ENCODE results near the gene HMBS. TPM values are rescaled to one million over a fixed set of nuclear protein-coding genes. Genes with fewer than 3 reads are reported as not detected.
"Not testable (repeated sequence)": the region's sequence is repeated elsewhere in the genome, so short reads cannot be mapped to it uniquely, and the experiment has no call there.

The HMBS gene
- total RNA-seq, 4 donors from 2014 or later: 6.7 to 18.3 (median 10.6) TPM

GRCh38 chr11:119121811-119122124 is 37.1 kb downstream of the HMBS start:
- H3K27ac ChIP-seq: peak overlapping the region in 3 of 4 donors; percentile 82 to 92 (median 86)
- no peaks in the 10 kb centered on the region for H3K27me3 ChIP-seq
- peaks cover 0 to 33% (median 11%) of the 10 kb centered on the region in 4 donors for H3K4me1 ChIP-seq
- no peak for DNase-seq (ENCODE audit: low spot score in 2 of 2)
- 0% methylated on average over 20 of the region's 20 CpGs for WGBS, 2 donors
- peak overlapping the region; percentile 66 to 98 (median 78) for H3K4me3 ChIP-seq
- TF ChIP-seq POLR2A (IDR thresholded peaks at IDR 0.05) (no peak), EP300 (IDR thresholded peaks at IDR 0.05) (no peak), CTCF (IDR thresholded peaks at IDR 0.05) (no peak)
- H3K9me3 ChIP-seq: no peaks in the 10 kb centered on the region
- peaks cover 0 to 32% (median 9%) of the 10 kb centered on the region in 3 donors for H3K36me3 ChIP-seq

GRCh38 chr11:119125821-119126220 is 41.1 kb downstream of the HMBS start:
- Histone ChIP-seq H3K36me3 (peaks cover 0 to 54% (median 9%) of the 10 kb centered on the region in 3 donors), H3K9me3 (no peaks in the 10 kb centered on the region), H3K27me3 (no peaks in the 10 kb centered on the region), H3K4me3 (no peak overlapping the region), H3K4me1 (peaks cover 0 to 29% (median 8%) of the 10 kb centered on the region in 4 donors), H3K27ac (no peak overlapping the region)
- DNase-seq (ENCODE audit: low spot score in 2 of 2): no peak
- 84 to 87% methylated on average over 6 of the region's 6 CpGs for WGBS, 2 donors
- TF ChIP-seq EP300 (IDR thresholded peaks at IDR 0.05): no peak
- TF ChIP-seq POLR2A (IDR thresholded peaks at IDR 0.05): no peak
- no peak for TF ChIP-seq CTCF (IDR thresholded peaks at IDR 0.05)

DNA sequence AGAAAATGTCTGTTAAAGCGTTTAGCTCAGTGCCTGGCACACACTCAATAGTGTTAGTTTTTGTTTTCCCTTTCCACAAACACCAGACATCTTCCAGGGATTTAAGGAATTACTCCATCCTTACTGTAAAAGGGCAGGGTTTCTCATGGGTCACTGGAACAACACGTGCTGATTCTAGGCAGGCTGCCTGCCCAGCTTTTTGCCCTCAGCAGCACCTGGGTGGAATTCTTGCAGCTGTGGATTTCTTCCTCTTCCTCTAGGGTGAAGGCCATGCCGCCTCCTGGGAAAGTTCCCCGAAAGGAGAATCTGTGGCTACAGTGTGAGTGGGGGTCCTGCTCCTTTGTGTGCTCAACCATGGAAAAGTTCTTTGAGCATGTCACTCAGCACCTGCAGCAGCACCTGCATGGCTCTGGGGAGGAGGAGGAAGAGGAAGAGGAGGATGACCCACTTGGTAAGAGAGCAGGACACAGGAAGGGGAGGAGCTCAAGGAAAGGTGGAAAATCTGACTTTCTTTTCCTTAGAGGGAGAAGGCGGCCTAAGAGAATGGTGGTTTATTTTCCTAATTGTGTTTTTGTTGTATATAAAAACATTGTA is 42.1 kb downstream of the HMBS start:
- no peak for TF ChIP-seq EP300 (IDR thresholded peaks at IDR 0.05)
- no peak for TF ChIP-seq POLR2A (IDR thresholded peaks at IDR 0.05)
- no peak for TF ChIP-seq CTCF (IDR thresholded peaks at IDR 0.05)

DNA sequence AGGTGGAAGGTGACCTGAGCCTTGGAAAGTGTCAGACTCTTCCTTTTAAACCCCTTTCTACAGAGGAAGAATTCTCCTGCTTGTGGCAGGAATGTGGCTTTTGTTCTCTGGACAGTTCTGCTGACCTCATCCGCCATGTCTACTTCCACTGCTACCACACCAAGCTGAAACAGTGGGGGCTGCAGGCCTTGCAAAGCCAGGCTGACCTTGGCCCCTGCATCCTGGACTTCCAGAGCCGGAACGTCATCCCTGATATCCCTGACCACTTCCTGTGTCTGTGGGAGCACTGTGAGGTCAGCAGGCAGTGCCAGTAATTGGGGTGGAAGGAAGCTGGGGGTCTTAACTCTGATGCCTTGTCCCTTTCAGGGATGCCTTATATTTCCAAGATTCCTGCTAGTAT is 46.0 kb downstream of the HMBS start:
- Histone ChIP-seq H3K27me3 (no peaks in the 10 kb centered on the region), H3K4me1 (peaks cover 0 to 11% (median 0%) of the 10 kb centered on the region in 4 donors), H3K36me3 (peaks cover 0 to 82% (median 20%) of the 10 kb centered on the region in 3 donors), H3K9me3 (no peaks in the 10 kb centered on the region), H3K27ac (no peak overlapping the region), H3K4me3 (no peak overlapping the region)
- no peak for DNase-seq (ENCODE audit: low spot score in 2 of 2)
- no peak for TF ChIP-seq POLR2A (IDR thresholded peaks at IDR 0.05)
- TF ChIP-seq EP300 (IDR thresholded peaks at IDR 0.05): no peak
- TF ChIP-seq CTCF (IDR thresholded peaks at IDR 0.05): no peak
- 50 to 52% methylated on average over 3 of the region's 3 CpGs for WGBS, 2 donors

More for the DNA sequence above, 42.1 kb downstream of the HMBS start:
- no peak overlapping the region for H3K27ac ChIP-seq
- H3K4me1 ChIP-seq: peaks cover 0 to 28% (median 8%) of the 10 kb centered on the region in 4 donors
- H3K9me3 ChIP-seq: no peaks in the 10 kb centered on the region
- no peaks in the 10 kb centered on the region for H3K27me3 ChIP-seq
- H3K4me3 ChIP-seq: no peak overlapping the region
- H3K36me3 ChIP-seq: peaks cover 0 to 63% (median 9%) of the 10 kb centered on the region in 3 donors
- DNase-seq (ENCODE audit: low spot score in 2 of 2): no peak
- 41 to 52% methylated on average over 5 of the region's 5 CpGs for WGBS, 2 donors

- Histone ChIP-seq H3K36me3 (peaks cover 0 to 59% (median 20%) of the 10 kb centered on the region in 3 donors), H3K4me1 (no peaks in the 10 kb centered on the region), H3K4me3 (no peak overlapping the region), H3K27ac (no peak overlapping the region), H3K9me3 (no peaks in the 10 kb centered on the region), H3K27me3 (no peaks in the 10 kb centered on the region)
- TF ChIP-seq EP300 (IDR thresholded peaks at IDR 0.05) (no peak), CTCF (IDR thresholded peaks at IDR 0.05) (peak in 3 of 5 experiments; percentile 21 to 37 (median 30)), POLR2A (IDR thresholded peaks at IDR 0.05) (no peak)
- WGBS, 2 donors: 57 to 59% methylated on average over 4 of the region's 4 CpGs
- no peak for DNase-seq (ENCODE audit: low spot score in 2 of 2)
Observed at GRCh38 chr11:119134389-119134978, 49.8 kb downstream of the HMBS start.

DNA sequence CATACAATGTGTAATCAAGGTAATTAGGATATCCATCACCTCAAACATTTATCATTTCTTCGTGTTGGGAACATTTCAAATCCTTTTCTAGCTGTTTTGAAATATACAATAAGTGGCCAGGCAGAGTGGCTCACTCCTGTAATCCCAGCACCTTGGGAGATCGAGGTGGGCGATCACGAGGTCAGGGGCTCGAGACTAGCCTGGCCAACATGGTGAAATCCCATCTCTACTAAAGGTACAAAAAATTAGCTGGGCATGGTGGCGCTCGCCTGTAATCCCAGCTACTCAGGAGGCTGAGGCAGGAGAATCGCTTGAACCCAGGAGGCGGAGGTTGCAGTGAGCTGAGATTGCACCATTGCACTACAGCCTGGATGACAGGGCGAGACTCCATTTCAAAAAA is 54.6 kb downstream of the HMBS start:
- H3K27ac ChIP-seq: not testable (repeated sequence)
- WGBS, 2 donors: 88% methylated on average over 10 of the region's 10 CpGs
- peaks cover 0 to 11% (median 2%) of the 10 kb centered on the region in 3 donors for H3K36me3 ChIP-seq

More for the DNA sequence above, 54.6 kb downstream of the HMBS start:
- not testable (repeated sequence) for DNase-seq (ENCODE audit: low spot score in 2 of 2); H3K4me3 ChIP-seq; H3K9me3 ChIP-seq; H3K27me3 ChIP-seq; H3K4me1 ChIP-seq

Measured in tibial nerve (tissue), 4 donors.